ENCODE measurements around the gene ZNF385B.

DNA sequence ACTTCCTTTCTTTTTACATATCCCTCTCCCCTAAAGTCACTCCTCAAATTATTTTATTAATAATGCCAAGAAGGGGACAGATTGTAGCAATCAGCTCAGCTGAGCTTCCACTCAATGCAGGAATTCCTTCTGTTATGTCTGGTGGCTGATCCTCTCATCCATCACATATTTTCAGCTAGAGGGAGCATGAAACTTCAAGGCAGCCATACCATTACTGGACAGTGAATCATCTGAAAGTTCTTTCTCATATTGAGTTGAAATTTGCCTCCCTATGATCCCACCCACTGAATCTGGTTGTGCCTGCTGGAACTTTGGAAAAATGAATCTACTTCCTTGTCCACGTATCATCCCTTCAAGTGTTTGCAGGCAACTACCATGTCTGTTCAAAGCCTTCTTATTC, 11.2 kb downstream of the ZNF385B start:
- TF ChIP-seq, protein P1, sequence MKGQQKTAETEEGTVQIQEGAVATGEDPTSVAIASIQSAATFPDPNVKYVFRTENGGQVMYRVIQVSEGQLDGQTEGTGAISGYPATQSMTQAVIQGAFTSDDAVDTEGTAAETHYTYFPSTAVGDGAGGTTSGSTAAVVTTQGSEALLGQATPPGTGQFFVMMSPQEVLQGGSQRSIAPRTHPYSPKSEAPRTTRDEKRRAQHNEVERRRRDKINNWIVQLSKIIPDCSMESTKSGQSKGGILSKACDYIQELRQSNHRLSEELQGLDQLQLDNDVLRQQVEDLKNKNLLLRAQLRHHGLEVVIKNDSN (IDR thresholded peaks at IDR 0.05), result no peak
- TF ChIP-seq REST (IDR thresholded peaks at IDR 0.05; ENCODE audit: low read depth), result no peak
- peak; percentile 57 for TF ChIP-seq TEAD4 (IDR thresholded peaks at IDR 0.05)
- TF ChIP-seq YY1 (IDR thresholded peaks at IDR 0.05; ENCODE audit: low read depth), result no peak
- TF ChIP-seq CEBPB (IDR thresholded peaks at IDR 0.05), result no peak
- no peak for TF ChIP-seq NFIC (IDR thresholded peaks at IDR 0.05)
- no peak for TF ChIP-seq EP300 (IDR thresholded peaks at IDR 0.05; ENCODE audit: borderline replicate concordance)
- no peak for TF ChIP-seq FOXM1 (IDR thresholded peaks at IDR 0.05; ENCODE audit: borderline replicate concordance, low read depth)
- TF ChIP-seq TAF1 (IDR thresholded peaks at IDR 0.05; ENCODE audit: low read depth), result no peak

Measured in Ishikawa (cell line).